HuH-7 (cell line): ENCODE measurements around the gene RNF126.

ENCODE experiments used
- DNase-seq: peaks from one replicate; pipeline ENCODE4 v3.0.0; 2011; ENCODE audit warnings: low spot score

RNF126 gene

GRCh38 chr19:662207-662961, 630 bp downstream of the RNF126 start:
- peak; percentile 63 for DNase-seq

- DNase-seq = peak; percentile 43
These were observed 1.4 kb downstream of the RNF126 start for GRCh38 chr19:661427-662196.

GRCh38 chr19:660793-661426, 2.1 kb downstream of the RNF126 start:
- peak; percentile 58 for DNase-seq

- no peak for DNase-seq
These were observed 3.8 kb downstream of the RNF126 start for GRCh38 chr19:658916-659839.

- no peak for DNase-seq
These were observed 4.8 kb downstream of the RNF126 start for GRCh38 chr19:658059-658839.

GRCh38 chr19:657611-658010, 5.4 kb downstream of the RNF126 start:
- DNase-seq = no peak

- DNase-seq = no peak
These were observed 6.1 kb downstream of the RNF126 start for GRCh38 chr19:656751-657559.

GRCh38 chr19:655691-656090, 7.3 kb downstream of the RNF126 start:
- DNase-seq = no peak

- DNase-seq = no peak
These were observed 9.6 kb downstream of the RNF126 start for GRCh38 chr19:653425-653824.

GRCh38 chr19:652467-653389, 10.3 kb downstream of the RNF126 start:
- no peak for DNase-seq

GRCh38 chr19:651991-652390, 11.0 kb downstream of the RNF126 start:
- no peak for DNase-seq

- no peak for DNase-seq
These were observed 11.7 kb downstream of the RNF126 start for GRCh38 chr19:651114-651818.

GRCh38 chr19:650121-650520, 12.9 kb downstream of the RNF126 start:
- no peak for DNase-seq

GRCh38 chr19:648904-649801, 13.9 kb downstream of the RNF126 start:
- DNase-seq = no peak

- DNase-seq = no peak
These were observed 14.7 kb downstream of the RNF126 start for GRCh38 chr19:648305-648704.

GRCh38 chr19:647566-648284, 15.3 kb downstream of the RNF126 start:
- no peak for DNase-seq
